Nephron progenitor cell (in vitro differentiated cells): Measurements from ENCODE around the gene UBXN2A.
"Not testable (repeated sequence)": the region's sequence is repeated elsewhere in the genome, so short reads cannot be mapped to it uniquely, and the experiment has no call there.

Experiments
- DNase-seq: peaks from one replicate; pipeline ENCODE4 v3.0.0; 2021
- H3K27ac Mint-ChIP-seq: 2 replicates; pipeline ENCODE4 v1.8.0; 2021; ENCODE audit warnings: mild to moderate bottlenecking, moderate library complexity, mixed read lengths
- H3K27me3 Mint-ChIP-seq: 2 replicates; pipeline ENCODE4 v1.8.0; 2021; ENCODE audit warnings: mild to moderate bottlenecking, low read depth, mixed read lengths; ENCODE audit not compliant: poor library complexity
- H3K36me3 Mint-ChIP-seq: 2 replicates; pipeline ENCODE4 v1.8.0; 2021; ENCODE audit warnings: low read depth, mixed read lengths
- H3K4me1 Mint-ChIP-seq: 2 replicates; pipeline ENCODE4 v1.8.0; 2021; ENCODE audit warnings: mixed read lengths
- H3K4me3 Mint-ChIP-seq: 2 replicates; pipeline ENCODE4 v1.8.0; 2021; ENCODE audit warnings: mild to moderate bottlenecking, moderate library complexity, mixed read lengths
- H3K9me3 Mint-ChIP-seq: 2 replicates; pipeline ENCODE4 v1.8.0; 2021; ENCODE audit warnings: mild to moderate bottlenecking, moderate library complexity, mixed read lengths
- CTCF ChIP-seq: fragments of 200-600 bp; sonication (generic); IDR thresholded peaks from 2 replicates; pipeline ENCODE4 v1.5.0; 2021; ENCODE audit warnings: antibody characterized with exemption

Gene UBXN2A

DNA sequence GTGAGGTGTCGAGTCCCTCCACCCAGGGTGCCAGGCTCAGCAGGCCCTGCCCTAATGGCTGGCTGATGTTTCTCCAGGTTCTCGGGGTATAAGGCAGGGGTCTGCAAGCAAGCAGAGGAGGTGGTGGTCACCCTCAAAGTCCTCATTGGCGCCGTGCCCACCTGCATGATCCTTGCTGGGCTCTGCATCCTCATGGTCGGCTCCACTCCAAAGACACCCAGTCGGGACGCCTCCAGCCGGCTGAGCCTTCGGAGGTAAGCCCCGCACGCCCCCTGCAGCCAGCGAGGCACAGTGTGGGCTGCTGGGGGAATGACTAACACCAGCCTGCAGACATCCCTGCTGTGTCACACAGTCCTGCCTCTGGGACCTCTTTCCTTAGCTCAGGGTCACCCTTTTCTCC is 83.8 kb downstream of the UBXN2A start:
- Mint-ChIP-seq H3K9me3 (no peaks in the 10 kb centered on the region), H3K4me1 (no peaks in the 10 kb centered on the region)
- no peak for TF ChIP-seq CTCF

DNA sequence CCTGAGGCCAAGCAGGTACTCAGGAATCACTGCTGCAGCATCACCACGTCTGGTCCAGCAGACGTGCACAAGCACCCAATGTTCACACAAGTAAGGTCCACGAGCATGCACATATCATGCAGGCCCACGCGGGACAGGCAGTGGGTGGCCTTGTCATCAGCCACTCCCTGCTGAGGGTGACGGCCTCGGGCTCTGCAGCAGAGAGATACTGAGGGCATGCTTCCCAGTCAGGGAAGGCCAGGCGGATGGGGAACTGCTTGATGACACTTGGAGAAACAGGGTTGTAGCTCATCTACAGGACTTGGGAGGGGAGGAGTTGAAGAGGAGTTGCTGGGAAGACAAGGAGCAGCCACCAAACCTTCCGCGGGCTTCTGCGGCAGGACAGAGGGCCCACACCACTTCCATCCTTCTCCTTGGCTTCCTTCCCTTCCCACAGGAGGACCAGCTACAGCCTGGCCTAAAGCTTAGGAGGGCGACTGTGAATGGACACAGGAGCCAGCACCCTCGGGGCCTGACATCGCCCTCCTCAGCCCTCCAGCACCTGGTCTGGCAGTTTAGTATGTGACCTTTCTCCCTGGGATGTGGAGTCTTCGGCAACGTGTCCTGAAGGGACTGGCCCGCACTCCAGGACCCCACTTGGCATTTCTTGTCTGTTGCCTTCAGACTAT is 84.9 kb downstream of the UBXN2A start:
- Mint-ChIP-seq H3K4me3 (no peak overlapping the region), H3K27me3 (no peaks in the 10 kb centered on the region), H3K9me3 (no peaks in the 10 kb centered on the region), H3K27ac (peak overlapping the region; percentile 48), H3K4me1 (no peaks in the 10 kb centered on the region), H3K36me3 (peaks cover 38% of the 10 kb centered on the region)
- DNase-seq = no peak
- no peak for TF ChIP-seq CTCF

More for the DNA sequence above, 83.8 kb downstream of the UBXN2A start:
- H3K36me3 Mint-ChIP-seq = peaks cover 27% of the 10 kb centered on the region
- no peak for DNase-seq
- H3K27ac Mint-ChIP-seq = no peak overlapping the region
- no peaks in the 10 kb centered on the region for H3K27me3 Mint-ChIP-seq
- no peak overlapping the region for H3K4me3 Mint-ChIP-seq

DNA sequence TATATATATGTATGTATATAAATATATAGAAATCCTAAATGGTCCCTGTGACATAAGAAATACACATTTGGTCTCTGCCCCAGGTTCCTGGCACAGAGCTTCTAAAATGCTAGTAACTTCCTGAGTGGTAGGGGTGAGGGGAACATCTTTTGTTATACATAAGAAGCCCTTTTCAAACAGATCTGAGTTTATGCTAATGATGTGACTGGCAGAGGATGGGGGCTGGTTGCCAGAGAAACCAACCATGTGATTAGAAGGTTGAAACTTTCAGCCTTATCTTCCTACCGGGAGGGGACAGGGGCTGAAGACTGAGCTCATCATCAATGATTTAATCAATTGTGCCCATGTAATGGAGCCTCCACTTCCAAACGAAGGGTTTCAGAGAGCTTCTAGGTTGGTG is 86.0 kb downstream of the UBXN2A start:
- H3K27me3 Mint-ChIP-seq = no peaks in the 10 kb centered on the region
- peaks cover 46% of the 10 kb centered on the region for H3K36me3 Mint-ChIP-seq
- H3K4me1 Mint-ChIP-seq = no peaks in the 10 kb centered on the region
- no peaks in the 10 kb centered on the region for H3K9me3 Mint-ChIP-seq
- H3K4me3 Mint-ChIP-seq = no peak overlapping the region
- no peak for DNase-seq
- H3K27ac Mint-ChIP-seq = no peak overlapping the region
- TF ChIP-seq CTCF = no peak

DNA sequence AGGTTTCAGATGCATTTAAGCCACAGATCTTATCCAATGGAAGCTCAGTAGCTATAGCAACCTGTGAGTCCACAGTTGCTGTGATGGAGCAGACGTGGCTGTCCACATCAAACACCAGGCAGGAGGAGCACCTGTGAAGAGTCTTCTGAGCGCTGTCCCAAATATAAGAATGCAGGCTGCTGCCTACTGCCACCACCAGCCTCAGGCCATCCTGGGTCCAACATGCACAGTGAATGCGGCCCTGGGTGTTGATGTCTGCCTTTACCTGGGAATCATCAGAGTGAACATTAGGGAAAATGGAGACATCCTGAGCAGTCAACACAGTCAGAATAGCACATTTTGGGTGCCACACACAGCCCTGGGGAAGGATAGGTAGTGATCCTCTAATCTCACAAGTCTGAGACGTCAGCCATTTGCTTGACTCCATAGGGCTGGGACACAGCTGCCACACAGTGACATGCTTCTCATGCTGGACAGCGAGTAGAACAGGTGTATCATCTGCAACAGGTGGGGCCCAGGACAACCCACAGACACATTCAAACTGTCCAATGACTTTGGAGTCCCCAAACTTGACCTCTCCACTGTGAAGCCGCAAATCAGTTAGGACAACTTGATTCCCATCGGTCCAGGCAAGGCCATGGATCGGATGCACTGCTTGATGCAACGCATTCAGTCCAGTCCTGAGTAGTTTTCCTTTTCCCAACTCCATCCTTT is 98.7 kb downstream of the UBXN2A start:
- no peaks in the 10 kb centered on the region for H3K4me1 Mint-ChIP-seq
- DNase-seq = no peak
- TF ChIP-seq CTCF = no peak
- no peaks in the 10 kb centered on the region for H3K27me3 Mint-ChIP-seq
- no peak overlapping the region for H3K27ac Mint-ChIP-seq
- no peaks in the 10 kb centered on the region for H3K9me3 Mint-ChIP-seq
- no peak overlapping the region for H3K4me3 Mint-ChIP-seq
- H3K36me3 Mint-ChIP-seq = peaks cover 41% of the 10 kb centered on the region

DNA sequence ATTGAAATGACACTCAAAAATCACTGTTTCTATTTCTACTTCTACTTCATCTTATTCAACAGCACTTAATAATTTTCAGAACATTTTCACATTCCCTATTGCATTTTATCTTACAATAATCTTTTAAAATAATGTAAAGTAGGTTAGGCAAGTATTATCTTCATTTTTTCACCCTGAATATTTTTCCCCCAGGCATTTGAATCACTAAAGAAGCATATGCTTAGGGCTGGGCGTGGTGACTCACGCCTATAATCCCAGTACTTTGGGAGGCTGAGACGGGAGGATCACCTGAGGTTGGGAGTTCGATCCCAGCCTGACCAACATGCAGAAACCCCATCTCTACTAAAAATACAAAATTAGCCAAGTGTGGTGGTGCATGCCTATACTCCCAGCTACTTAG is 100.2 kb downstream of the UBXN2A start:
- no peak overlapping the region for H3K4me3 Mint-ChIP-seq
- H3K27ac Mint-ChIP-seq = no peak overlapping the region
- H3K36me3 Mint-ChIP-seq = peaks cover 37% of the 10 kb centered on the region
- TF ChIP-seq CTCF = no peak
- no peaks in the 10 kb centered on the region for H3K27me3 Mint-ChIP-seq
- no peak for DNase-seq
- peaks cover 7% of the 10 kb centered on the region for H3K4me1 Mint-ChIP-seq
- no peaks in the 10 kb centered on the region for H3K9me3 Mint-ChIP-seq

DNA sequence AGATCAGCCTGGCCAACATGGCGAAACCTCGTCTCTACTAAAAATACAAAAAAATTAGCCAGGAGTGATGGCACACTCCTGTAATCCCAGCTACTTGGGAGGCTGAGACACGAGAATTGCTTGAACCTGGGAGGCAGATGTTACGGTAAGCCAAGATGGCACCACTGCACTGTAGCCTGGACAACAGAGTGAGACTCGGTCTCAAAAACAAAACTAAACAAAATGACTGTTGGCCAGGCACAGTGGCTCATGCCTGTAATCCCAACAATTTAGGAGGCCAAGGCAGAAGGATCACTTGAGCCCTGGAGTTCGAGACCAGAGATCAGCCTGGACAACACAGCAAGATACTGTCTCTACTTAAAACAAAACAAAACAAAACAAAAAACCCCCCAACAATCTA is 102.9 kb downstream of the UBXN2A start:
- not testable (repeated sequence) for H3K27ac Mint-ChIP-seq, H3K9me3 Mint-ChIP-seq, DNase-seq, H3K27me3 Mint-ChIP-seq, H3K4me3 Mint-ChIP-seq
- peaks cover 26% of the 10 kb centered on the region for H3K4me1 Mint-ChIP-seq
- H3K36me3 Mint-ChIP-seq = peaks cover 19% of the 10 kb centered on the region
